Brain pericyte (primary cell): ENCODE data around the gene PCYOX1L.
"Not testable (repeated sequence)": the region's sequence is repeated elsewhere in the genome, so short reads cannot be mapped to it uniquely, and the experiment has no call there.

Experiments used
- DNase-seq: peaks from one replicate; pipeline ENCODE4 v3.0.0-alpha.2; 2012; ENCODE audit warnings: low read depth, low spot score

The PCYOX1L gene

GRCh38 chr5:149387081-149387631, 29.3 kb downstream of the PCYOX1L start:
- DNase-seq = no peak

- DNase-seq = no peak
These were observed 30.1 kb downstream of the PCYOX1L start for GRCh38 chr5:149387982-149388381.

- DNase-seq = no peak
These were observed 30.8 kb downstream of the PCYOX1L start for GRCh38 chr5:149388498-149389190.

- DNase-seq = no peak
These were observed 32.0 kb downstream of the PCYOX1L start for GRCh38 chr5:149389552-149390495.

- not testable (repeated sequence) for DNase-seq
These were observed 33.2 kb downstream of the PCYOX1L start for GRCh38 chr5:149391076-149391475.

GRCh38 chr5:149391524-149391923, 33.7 kb downstream of the PCYOX1L start:
- no peak for DNase-seq

- DNase-seq = no peak
These were observed 34.9 kb downstream of the PCYOX1L start for GRCh38 chr5:149392718-149393117.

- not testable (repeated sequence) for DNase-seq
These were observed 37.1 kb downstream of the PCYOX1L start for GRCh38 chr5:149394996-149395395.

- no peak for DNase-seq
These were observed 39.7 kb downstream of the PCYOX1L start for GRCh38 chr5:149397530-149397929.

- DNase-seq = not testable (repeated sequence)
These were observed 41.0 kb downstream of the PCYOX1L start for GRCh38 chr5:149398747-149399266.

GRCh38 chr5:149399775-149400174, 41.9 kb downstream of the PCYOX1L start:
- no peak for DNase-seq

GRCh38 chr5:149400304-149400703, 42.5 kb downstream of the PCYOX1L start:
- no peak for DNase-seq

- DNase-seq = no peak
These were observed 43.2 kb downstream of the PCYOX1L start for GRCh38 chr5:149401051-149401450.

- no peak for DNase-seq
These were observed 44.4 kb downstream of the PCYOX1L start for GRCh38 chr5:149402291-149402690.

GRCh38 chr5:149403923-149404745, 46.3 kb downstream of the PCYOX1L start:
- no peak for DNase-seq

- no peak for DNase-seq
These were observed 47.1 kb downstream of the PCYOX1L start for GRCh38 chr5:149404746-149405549.

- no peak for DNase-seq
These were observed 47.8 kb downstream of the PCYOX1L start for GRCh38 chr5:149405550-149406202.

GRCh38 chr5:149406203-149406978, 48.5 kb downstream of the PCYOX1L start:
- peak; percentile 93 for DNase-seq

- no peak for DNase-seq
These were observed 49.1 kb downstream of the PCYOX1L start for GRCh38 chr5:149406979-149407306.
